HG03159 (cell line): ENCODE results near the gene SPATA20.
A peak's percentile ranks its signal among the peaks of the same experiment; 100 is the strongest.

Experiments used
- ATAC-seq: cut with Tn5 transposase; IDR thresholded peaks from one replicate; pipeline ENCODE4 v1.9.1; 2021; ENCODE audit warnings: mild to moderate bottlenecking, moderate library complexity; ENCODE audit not compliant: unreplicated experiment

Gene SPATA20

DNA sequence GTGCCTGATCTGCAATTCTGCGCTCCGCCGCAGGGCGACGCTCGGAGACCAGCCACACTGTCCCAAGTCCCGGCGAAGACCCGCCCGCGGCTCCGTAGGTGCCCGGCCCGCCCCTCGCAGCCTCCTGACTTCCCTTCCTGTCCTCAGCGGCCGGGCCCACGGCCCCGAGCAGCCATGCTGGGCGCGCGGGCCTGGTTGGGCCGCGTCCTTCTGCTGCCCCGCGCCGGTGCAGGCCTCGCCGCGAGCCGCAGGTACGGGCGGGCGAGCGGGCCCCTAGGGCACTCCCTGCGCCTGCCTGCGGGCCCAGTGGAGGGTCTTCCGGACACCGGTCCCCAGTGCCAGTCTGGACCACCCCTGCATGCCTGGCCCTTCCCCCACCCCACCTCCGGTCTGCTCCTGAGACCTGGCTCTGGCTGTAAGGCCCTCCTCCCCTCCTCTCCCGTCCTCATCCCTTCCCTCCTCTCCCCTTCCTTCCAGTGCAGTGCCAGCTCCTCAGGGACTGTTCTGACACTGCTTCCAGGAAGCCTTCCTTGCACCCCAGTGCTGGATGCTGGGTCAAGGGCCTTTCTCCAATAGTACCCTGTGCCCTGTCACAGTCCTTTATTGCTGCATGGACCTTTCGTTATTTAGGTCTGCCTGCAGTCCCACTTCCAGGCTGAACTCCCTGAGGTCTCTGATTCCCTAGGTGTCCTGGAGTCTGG is at the start of gene SPATA20:
TSS of gene SPATA20 (plus strand) at position 140 of the 701 bp plus-strand sequence. CDS start at position 175, 35 bp downstream.
- ATAC-seq = peak; percentile 77

GRCh38 chr17:50498021-50498874 is 48.7 kb upstream of the SPATA20 start:
- no peak for ATAC-seq

- ATAC-seq = no peak
Measured at GRCh38 chr17:50499270-50499669, 47.7 kb upstream of the SPATA20 start.

- no peak for ATAC-seq
Measured at GRCh38 chr17:50499721-50500120, 47.3 kb upstream of the SPATA20 start.

- ATAC-seq = no peak
Measured at GRCh38 chr17:50501054-50501453, 45.9 kb upstream of the SPATA20 start.

- no peak for ATAC-seq
Measured at GRCh38 chr17:50502301-50502990, 44.5 kb upstream of the SPATA20 start.

DNA sequence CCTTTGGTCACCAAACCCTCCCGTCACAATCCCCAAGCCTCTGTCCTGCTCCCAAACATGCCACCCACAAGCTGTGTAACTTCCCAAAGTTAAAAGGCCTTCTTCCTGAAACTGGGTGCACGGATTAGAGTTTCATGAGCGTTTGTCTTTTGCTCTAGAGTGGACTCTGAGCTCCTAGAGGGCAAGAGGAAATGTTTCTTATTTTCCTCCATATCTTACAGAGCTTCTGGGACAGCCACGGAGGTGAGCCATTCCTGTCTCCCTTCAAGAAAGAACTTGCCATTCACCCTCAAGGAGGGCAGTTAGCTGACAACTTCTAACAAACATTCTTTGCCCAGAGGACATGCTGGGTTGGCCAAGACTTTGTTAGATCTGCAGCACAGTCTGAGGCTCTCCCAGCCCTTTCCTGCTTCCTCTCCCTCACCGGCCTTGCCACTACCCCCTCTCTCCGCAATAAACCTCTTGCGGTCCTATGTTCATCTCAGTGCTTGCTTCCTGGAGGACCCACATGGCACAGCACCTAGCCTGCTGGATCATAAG is 41.3 kb upstream of the SPATA20 start:
- no peak for ATAC-seq

DNA sequence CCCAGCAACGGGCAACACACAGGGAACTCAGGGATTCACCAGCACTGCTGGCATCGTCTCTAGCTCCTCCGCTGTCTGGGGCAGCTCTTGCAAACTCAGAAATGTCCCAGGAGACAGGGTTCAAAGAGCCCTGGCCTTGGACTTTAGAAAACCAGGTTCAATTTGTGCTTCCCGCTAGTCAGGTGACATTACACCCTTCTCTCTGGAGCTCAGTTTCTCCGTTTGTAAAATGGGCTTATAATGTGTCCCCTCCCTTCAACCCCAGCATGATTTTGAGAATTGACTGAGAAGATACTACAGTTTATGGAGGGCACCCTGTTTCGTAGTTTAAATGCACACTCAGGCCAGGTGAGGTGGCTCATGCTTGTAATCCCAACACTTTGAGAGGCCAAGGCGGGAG is 40.7 kb upstream of the SPATA20 start:
- ATAC-seq = no peak

GRCh38 chr17:50507871-50508572 is 39.0 kb upstream of the SPATA20 start, which contains the start of gene MYCBPAP:
MYCBPAP (plus strand) TSS chr17:50508439; CDS start chr17:50508675, 236 bp downstream.
- ATAC-seq = no peak

DNA sequence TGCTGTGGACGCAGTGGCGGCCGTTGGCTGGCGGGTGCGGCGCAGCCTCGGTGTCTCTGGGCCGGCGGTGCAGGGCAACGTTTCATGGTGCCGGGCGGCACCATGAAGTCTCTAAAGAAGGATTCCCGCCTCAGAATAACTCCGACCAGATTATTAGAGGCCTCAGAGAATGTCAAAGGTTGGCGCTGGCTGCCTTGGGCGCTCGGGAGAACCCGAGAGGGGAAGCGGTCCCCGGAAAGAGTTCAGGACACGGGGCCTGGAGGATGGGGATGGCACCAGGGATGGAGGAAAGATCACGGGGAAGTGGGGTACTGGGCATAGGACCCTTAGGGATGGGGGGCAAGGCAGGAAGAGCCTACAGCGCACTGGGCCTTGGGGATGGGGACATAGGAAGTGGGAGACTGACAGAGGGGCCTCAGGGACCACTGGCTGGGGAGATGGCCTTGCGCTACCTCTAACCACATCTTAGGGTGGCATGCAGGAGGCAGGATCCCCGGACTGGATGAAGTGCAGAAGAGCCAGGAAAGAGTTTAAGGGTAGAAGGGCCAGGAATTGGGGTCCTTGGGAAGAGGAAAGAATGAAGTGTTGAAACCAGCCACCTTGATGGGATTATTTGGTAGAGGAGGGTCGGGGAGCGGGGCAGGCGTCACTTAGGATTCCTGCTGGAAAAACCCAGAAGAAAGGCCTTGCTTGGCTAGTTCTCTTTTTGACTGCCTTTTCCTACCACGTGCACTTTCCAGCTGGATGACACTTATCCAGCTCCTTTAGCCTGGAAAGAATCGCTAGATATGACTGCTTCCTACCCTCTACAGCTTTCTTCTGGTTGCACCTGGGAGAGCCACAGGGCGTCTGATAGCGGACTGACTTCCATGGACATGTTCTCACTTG is 38.2 kb upstream of the SPATA20 start:
- ATAC-seq = no peak

GRCh38 chr17:50511058-50511457 is 35.9 kb upstream of the SPATA20 start:
- ATAC-seq = peak; percentile 80

DNA sequence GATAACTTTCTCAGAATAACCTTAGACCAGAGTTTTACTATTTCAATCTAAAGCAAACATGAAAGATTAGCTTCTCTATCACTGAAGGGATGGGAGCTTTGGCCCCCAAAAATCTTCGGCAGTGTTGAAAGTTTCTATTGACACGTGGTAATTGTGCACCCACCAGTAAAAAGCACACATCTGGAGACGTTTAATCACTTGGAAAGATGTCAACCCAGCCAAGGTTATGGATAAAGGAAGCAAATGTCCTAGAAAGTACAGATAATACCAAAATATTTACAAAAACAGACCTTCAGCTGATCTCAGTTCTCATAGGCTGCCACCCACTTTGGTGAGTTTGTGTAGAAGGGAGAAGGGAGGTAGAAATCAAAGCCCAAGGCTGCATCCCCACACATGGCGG is 33.5 kb upstream of the SPATA20 start:
- ATAC-seq = no peak

DNA sequence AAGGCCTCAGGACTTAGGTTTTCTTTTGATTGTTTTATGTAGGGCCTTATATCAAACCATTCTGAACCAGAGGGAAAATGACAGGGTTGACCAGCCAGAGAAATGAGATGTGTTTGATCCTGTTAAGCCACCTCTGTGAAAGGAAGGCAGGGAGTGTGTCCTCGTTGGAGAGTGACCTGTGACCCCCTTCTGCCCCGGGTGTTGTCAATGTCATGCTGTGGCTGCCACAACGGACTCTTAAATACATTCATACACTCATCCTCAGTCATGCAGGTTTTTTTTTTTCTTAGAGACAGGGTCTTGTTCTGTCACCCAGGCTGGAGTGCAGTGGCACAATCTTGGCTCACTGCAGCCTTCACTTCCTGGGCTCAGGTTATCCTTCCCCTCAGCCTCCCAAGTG is 32.6 kb upstream of the SPATA20 start:
- no peak for ATAC-seq

GRCh38 chr17:50514936-50515702 is 31.9 kb upstream of the SPATA20 start:
- ATAC-seq = no peak

- ATAC-seq = no peak
Measured at GRCh38 chr17:50517011-50517410, 30.0 kb upstream of the SPATA20 start.

DNA sequence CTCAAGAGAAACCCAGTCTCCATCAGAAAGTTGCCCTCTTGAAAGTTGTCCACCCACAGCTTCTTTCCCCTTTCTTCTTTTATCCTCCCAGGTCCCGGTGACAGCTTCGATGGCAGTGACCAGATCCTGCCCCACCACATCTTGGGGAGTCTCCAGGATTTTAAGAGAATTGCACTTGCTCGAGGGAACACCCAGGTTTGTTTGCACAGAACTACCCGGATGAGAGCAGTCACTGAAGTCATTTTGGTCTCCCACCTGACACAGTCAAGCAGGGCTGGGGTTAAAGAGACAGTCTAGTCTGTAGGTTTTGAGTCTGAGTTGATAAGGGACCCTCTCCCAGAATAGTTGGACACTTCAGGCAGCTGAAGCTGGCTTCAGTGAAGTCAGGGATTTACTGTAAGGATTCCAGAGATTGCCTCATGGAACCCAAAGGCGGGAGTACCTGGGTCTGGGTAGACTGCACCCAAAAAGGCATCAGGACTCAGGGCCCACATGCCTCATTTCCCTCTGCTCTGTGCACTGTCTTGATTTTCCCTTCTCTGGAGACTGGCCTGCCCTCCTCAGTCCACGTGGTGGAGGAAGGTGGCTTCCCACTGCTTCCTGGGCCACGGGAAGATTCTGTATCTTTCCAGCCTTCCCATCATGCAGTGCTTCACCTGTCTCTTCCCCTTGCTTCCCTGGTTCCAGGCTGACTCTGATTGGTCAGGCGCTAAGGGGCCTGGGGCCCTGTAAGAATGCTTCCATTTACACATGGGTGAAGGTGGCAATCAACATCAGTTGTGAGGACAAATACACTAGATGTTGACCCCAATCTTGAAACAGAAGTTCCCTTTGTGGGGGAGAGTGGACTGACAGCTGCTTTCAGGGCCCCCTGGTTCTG is 29.2 kb upstream of the SPATA20 start:
- ATAC-seq = no peak

GRCh38 chr17:50518384-50519023 is 28.5 kb upstream of the SPATA20 start:
- no peak for ATAC-seq
